GM23248 (cell line): ENCODE results near the gene TTC21A. TPM values are rescaled to one million over a fixed set of nuclear protein-coding genes. Genes with fewer than 3 reads are reported as not detected.

Source experiments
- DNase-seq: peaks from one replicate; pipeline ENCODE4 v3.0.0-alpha.2; 2015
- H2AFZ ChIP-seq: fragments of 200-600 bp; sonication (generic); 2 replicates; pipeline ENCODE4 v1.6.1; 2016; ENCODE audit warnings: antibody characterized with exemption
- H3F3A ChIP-seq: fragments of 200-600 bp; sonication (generic); 2 replicates; pipeline ENCODE4 v1.6.1; 2016; ENCODE audit warnings: mild to moderate bottlenecking, antibody characterized with exemption, mixed run types; ENCODE audit not compliant: insufficient read depth
- H3K27ac ChIP-seq: fragments of 200-600 bp; sonication (generic); 2 replicates; pipeline ENCODE4 v1.5.1; 2016; ENCODE audit warnings: mild to moderate bottlenecking
- H3K27me3 ChIP-seq: fragments of 200-600 bp; sonication (generic); replicated peaks from 2 replicates; pipeline ENCODE4 v1.6.1; 2016; ENCODE audit warnings: mild to moderate bottlenecking; ENCODE audit not compliant: insufficient read depth
- H3K36me3 ChIP-seq: fragments of 200-600 bp; sonication (generic); 2 replicates; pipeline ENCODE4 v1.6.1; 2016; ENCODE audit warnings: low read depth, mild to moderate bottlenecking
- H3K4me1 ChIP-seq: fragments of 200-600 bp; sonication (generic); 2 replicates; pipeline ENCODE4 v1.6.1; 2016; ENCODE audit warnings: mild to moderate bottlenecking; ENCODE audit not compliant: insufficient read depth
- H3K4me2 ChIP-seq: fragments of 200-600 bp; sonication (generic); one replicate; pipeline ENCODE4 v1.6.1; 2016; ENCODE audit warnings: mild to moderate bottlenecking; ENCODE audit not compliant: unreplicated experiment
- H3K4me3 ChIP-seq: fragments of 200-600 bp; sonication (generic); 2 replicates; pipeline ENCODE4 v1.5.1; 2016; ENCODE audit warnings: mild to moderate bottlenecking
- H3K79me2 ChIP-seq: fragments of 200-600 bp; sonication (generic); 2 replicates; pipeline ENCODE4 v1.6.1; 2016; ENCODE audit warnings: mild to moderate bottlenecking; ENCODE audit not compliant: insufficient read depth
- H3K9ac ChIP-seq: fragments of 200-600 bp; sonication (generic); 2 replicates; pipeline ENCODE4 v1.6.1; 2016; ENCODE audit warnings: mild to moderate bottlenecking
- H3K9me2 ChIP-seq: fragments of 200-600 bp; sonication (generic); 2 replicates; pipeline ENCODE4 v1.6.1; 2016; ENCODE audit warnings: mixed run types, mild to moderate bottlenecking, moderate library complexity; ENCODE audit not compliant: insufficient read depth
- H3K9me3 ChIP-seq: fragments of 200-600 bp; sonication (generic); one replicate; pipeline ENCODE4 v1.6.1; 2017; ENCODE audit warnings: low read depth
- H4K20me1 ChIP-seq: fragments of 200-600 bp; sonication (generic); 2 replicates; pipeline ENCODE4 v1.6.0; 2016; ENCODE audit not compliant: insufficient read depth
- EZH2 ChIP-seq: fragments of 200-600 bp; sonication (generic); IDR thresholded peaks from 2 replicates; pipeline ENCODE4 v1.6.1; 2018; ENCODE audit warnings: antibody characterized with exemption, mild to moderate bottlenecking; ENCODE audit not compliant: insufficient read depth, poor library complexity, severe bottlenecking
- EZH2phosphoT487 ChIP-seq: fragments of 200-600 bp; sonication (generic); IDR thresholded peaks from 2 replicates; pipeline ENCODE4 v1.6.1; 2018; ENCODE audit warnings: antibody characterized with exemption, moderate library complexity, mild to moderate bottlenecking, low read depth; ENCODE audit not compliant: insufficient read depth
- WGBS, 2 experiments: methylation state at CpG; one replicate each; pipeline ENCODE4 v1.1.6; 2015 to 2017; ENCODE audit warnings: low lambda C conversion rate in 2 of 2, low coverage in 1 of 2; ENCODE audit errors: missing lambda C conversion rate in 2 of 2; 5-methylcytosine and 5-hydroxymethylcytosine counted together
- in situ Hi-C: fragments of 300-500 bp; cut with MboI; formaldehyde crosslinking; loops from 2 replicates; pipeline ENCODE4 v1.15.0; 2020
- polyA plus RNA-seq: library from polyadenylated mRNA; unstranded; fragments of >200 nt; fragmentation: Nextera tagmentation; extraction: Ambion mirVana; gene quantifications from 2 replicates; pipeline ENCODE4 v1.2.1, GENCODE V29; 2016
- total RNA-seq: library from RNA; depleted of rRNA; stranded (reverse); fragments of >200 nt; shearing (Covaris generic); gene quantifications from 2 replicates; pipeline ENCODE4 v1.2.3, GENCODE V29; 2014

TTC21A gene
- total and polyA plus RNA-seq, 2 experiments from 2014 or later = 0.76 to 1.2 TPM

- peaks cover 42% of the 10 kb centered on the region for H3F3A ChIP-seq
- 3% methylated on average over 49 to 57 of the region's 64 CpGs for WGBS, 2 experiments
Observed at GRCh38 chr3:39180546-39181346, 73.3 kb downstream of the TTC21A start.

GRCh38 chr3:39181408-39182335, 74.2 kb downstream of the TTC21A start:
- H3K79me2 ChIP-seq = no peaks in the 10 kb centered on the region
- peak overlapping the region; percentile 71 for H3K4me2 ChIP-seq

More at GRCh38 chr3:39180546-39181346, 73.3 kb downstream of the TTC21A start:
- Histone ChIP-seq H3K27me3 (no peaks in the 10 kb centered on the region), H2AFZ (peak overlapping the region; percentile 70), H3K4me2 (peak overlapping the region; percentile 71), H3K27ac (peak overlapping the region; percentile 34; the same call in 1 of the 2 replicates), H3K36me3 (no peaks in the 10 kb centered on the region), H3K9me3 (no peaks in the 10 kb centered on the region), H3K9ac (peak overlapping the region; percentile 60), H3K4me1 (peaks cover 15% of the 10 kb centered on the region), H4K20me1 (no peaks in the 10 kb centered on the region), H3K9me2 (no peaks in the 10 kb centered on the region), H3K79me2 (no peaks in the 10 kb centered on the region), H3K4me3 (peak overlapping the region; percentile 54)
- peak; percentile 96 for DNase-seq
- in situ Hi-C loops = no loop called here
- TF ChIP-seq EZH2phosphoT487 (no peak), EZH2 (no peak)

GRCh38 chr3:39183211-39184080, 76.0 kb downstream of the TTC21A start:
- no peaks in the 10 kb centered on the region for H3K36me3 ChIP-seq
- no peak overlapping the region for H3K27ac ChIP-seq
- H3K27me3 ChIP-seq = no peaks in the 10 kb centered on the region
- peaks cover 4% of the 10 kb centered on the region for H3K4me1 ChIP-seq
- no peak overlapping the region for H3K4me2 ChIP-seq
- no peaks in the 10 kb centered on the region for H3K79me2 ChIP-seq
- no peak overlapping the region for H3K4me3 ChIP-seq
- no peak for DNase-seq
- H3K9ac ChIP-seq = no peak overlapping the region
- TF ChIP-seq EZH2phosphoT487 (no peak), EZH2 (no peak)
- peaks cover 33% of the 10 kb centered on the region for H3F3A ChIP-seq
- H2AFZ ChIP-seq = no peak overlapping the region
- 75 to 78% methylated on average over 10 of the region's 12 CpGs for WGBS, 2 experiments
- no peaks in the 10 kb centered on the region for H3K9me3 ChIP-seq
- no peaks in the 10 kb centered on the region for H4K20me1 ChIP-seq
- in situ Hi-C loops = no loop called here
- no peaks in the 10 kb centered on the region for H3K9me2 ChIP-seq

More at GRCh38 chr3:39181408-39182335, 74.2 kb downstream of the TTC21A start:
- peak overlapping the region; percentile 54 for H3K4me3 ChIP-seq
- no peaks in the 10 kb centered on the region for H3K9me3 ChIP-seq
- H3K9ac ChIP-seq = peak overlapping the region; percentile 41
- H3K27me3 ChIP-seq = no peaks in the 10 kb centered on the region
- no peaks in the 10 kb centered on the region for H3K9me2 ChIP-seq
- H3K4me1 ChIP-seq = peaks cover 15% of the 10 kb centered on the region
- H4K20me1 ChIP-seq = no peaks in the 10 kb centered on the region
- WGBS, 2 experiments = 72 to 73% methylated on average over 7 of the region's 7 CpGs
- no peak overlapping the region for H3K27ac ChIP-seq
- DNase-seq = no peak
- no peaks in the 10 kb centered on the region for H3K36me3 ChIP-seq
- in situ Hi-C loops = no loop called here
- H2AFZ ChIP-seq = peak overlapping the region; percentile 70; the same call in 1 of the 2 replicates
- no peak for TF ChIP-seq EZH2
- TF ChIP-seq EZH2phosphoT487 = no peak
- peaks cover 42% of the 10 kb centered on the region for H3F3A ChIP-seq
